GM19035 (cell line): ENCODE measurements around the gene KCNK15.
"Not testable (repeated sequence)": the region's sequence is repeated elsewhere in the genome, so short reads cannot be mapped to it uniquely, and the experiment has no call there.

Experiments
- ATAC-seq: cut with Tn5 transposase; IDR thresholded peaks from one replicate; pipeline ENCODE4 v1.9.1; 2021; ENCODE audit not compliant: unreplicated experiment

Gene KCNK15

DNA sequence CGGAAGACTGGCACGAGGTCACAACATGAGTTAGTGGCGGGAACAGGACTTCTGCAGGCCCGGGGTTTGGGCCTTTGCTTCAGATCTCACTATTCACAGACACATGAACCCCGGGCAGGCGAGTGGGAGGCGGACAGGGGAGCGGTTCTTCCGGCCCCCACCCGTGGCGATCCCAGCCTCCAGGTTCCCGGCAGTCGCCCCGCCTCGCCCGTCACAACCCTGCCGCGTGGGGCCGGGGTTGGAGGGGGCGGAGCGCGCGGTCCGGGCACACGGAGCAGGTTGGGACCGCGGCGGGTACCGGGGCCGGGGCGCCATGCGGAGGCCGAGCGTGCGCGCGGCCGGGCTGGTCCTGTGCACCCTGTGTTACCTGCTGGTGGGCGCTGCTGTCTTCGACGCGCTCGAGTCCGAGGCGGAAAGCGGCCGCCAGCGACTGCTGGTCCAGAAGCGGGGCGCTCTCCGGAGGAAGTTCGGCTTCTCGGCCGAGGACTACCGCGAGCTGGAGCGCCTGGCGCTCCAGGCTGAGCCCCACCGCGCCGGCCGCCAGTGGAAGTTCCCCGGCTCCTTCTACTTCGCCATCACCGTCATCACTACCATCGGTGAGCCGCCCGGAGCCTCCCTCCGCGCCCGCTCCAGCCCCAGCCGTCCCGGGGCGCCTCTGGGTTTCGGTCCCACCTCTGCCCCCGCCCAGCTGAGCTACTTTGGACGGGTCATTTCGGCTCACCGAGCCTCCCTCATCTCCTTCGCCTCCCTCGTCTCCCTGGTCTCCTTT lies at the start of gene KCNK15:
Gene KCNK15, plus strand, starts transcription at position 268 of the 769 bp plus-strand sequence. Its CDS starts 46 bp downstream, at position 314.
- ATAC-seq = no peak

DNA sequence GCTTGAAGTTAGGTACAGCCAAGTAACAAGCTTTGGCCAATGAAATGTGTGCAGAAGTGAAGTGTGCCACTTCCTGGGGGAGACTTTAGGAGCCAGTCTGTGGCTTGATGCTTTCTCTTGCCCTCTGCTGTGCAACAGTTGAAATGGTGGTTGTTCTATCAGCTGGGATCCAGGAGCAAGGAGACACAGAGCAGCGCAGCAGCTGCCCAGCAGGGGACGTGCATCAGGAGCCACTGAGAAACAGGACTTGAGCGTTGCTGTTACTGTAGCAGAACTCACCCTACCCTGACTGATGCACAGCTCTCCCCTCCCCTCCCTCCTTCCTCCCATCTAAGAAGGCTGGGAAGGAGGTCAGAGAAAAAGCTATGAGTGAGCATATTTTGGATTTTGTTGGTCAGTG lies 49.4 kb upstream of the KCNK15 start:
- no peak for ATAC-seq

DNA sequence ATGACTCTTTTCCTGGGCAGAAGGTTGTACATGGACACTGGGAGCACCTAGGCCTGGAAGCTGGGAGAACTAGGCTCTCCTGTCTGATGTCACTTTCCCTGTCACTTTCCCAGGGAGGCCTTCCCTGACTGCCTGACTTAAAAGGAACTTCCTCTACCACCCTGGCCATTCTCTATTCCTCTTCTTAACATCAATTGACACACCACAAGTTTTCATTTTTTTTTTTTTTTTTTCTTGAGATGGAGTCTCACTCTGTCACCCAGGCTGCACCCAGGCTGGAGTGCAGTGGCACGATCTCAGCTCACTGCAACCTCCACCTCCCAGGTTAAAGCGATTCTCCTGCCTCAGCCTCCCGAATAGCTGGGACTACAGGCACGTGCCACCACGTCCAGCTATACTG lies 48.6 kb upstream of the KCNK15 start:
- not testable (repeated sequence) for ATAC-seq

DNA sequence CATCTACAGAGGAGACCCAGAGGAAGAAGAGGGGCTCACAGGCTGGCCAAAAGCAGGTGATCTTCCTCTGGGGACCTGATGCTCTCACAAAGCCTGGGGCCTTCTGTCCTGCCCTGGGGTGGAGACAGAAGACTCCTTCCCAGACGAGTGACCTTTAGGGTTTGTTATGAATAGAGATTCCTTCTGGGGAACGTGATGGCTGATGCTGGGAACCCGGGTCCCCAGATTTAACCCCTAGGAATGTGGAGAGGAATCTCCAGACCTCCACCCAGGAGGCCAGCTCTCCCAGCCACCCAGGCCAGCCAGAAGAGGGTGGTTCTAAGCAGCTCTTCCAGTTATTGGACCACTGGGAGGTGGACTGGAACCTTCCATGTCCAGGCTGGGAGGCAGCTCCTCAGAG lies 47.3 kb upstream of the KCNK15 start:
- ATAC-seq = no peak

DNA sequence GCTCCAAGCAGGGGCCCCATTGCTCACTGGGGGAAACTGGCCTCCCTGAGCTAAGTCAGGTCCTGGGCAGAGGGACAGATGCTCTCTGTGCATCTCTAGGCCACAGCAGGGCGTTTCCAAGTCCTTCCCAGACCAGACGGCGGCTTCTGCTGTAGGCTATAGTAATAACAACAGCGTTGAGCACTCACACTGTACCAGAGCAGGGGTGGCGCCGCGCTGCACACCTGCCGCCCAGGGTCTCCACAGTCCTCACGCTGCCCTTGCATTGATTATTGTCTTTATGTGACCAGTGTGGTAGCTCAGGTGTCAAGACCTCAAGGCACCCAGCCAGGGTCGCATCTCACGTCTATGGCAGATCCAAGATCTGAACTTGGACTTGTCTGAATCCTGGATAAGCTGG lies 45.4 kb upstream of the KCNK15 start:
- ATAC-seq = no peak

DNA sequence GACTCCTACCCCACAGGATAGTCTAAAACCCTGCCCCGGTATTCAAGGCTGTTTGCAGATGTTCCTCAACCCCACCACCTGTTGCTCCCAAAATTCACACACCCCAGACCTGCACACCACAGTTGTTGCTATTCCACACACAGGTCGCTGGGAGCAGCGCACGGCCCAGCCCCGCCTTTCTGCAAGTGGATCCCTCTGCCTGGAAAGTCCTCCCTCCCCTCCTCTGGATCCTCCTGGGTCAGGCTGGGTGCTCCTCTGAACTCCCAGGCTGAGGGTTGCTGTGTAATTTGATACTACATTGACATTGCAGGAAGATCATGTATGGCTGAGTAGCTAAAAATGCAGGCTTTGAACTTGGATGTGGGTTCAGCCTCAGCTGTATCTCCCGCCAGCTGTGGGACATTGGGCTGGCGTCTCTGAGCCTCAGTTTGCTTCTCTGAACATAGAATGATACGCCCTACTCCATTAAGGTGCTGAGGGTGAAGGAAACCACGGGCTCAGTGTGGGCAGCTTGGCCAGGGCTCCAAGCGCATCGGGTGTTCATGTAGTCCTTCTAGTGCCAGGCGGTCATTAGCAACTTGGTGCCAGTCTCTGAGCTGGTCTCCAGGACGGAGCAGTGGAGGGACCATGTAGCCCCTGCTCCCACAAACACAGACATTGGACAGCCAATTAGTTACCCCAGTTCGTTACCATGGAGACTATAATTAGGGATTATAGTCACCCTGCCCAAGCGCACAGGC lies 44.4 kb upstream of the KCNK15 start:
- no peak for ATAC-seq

DNA sequence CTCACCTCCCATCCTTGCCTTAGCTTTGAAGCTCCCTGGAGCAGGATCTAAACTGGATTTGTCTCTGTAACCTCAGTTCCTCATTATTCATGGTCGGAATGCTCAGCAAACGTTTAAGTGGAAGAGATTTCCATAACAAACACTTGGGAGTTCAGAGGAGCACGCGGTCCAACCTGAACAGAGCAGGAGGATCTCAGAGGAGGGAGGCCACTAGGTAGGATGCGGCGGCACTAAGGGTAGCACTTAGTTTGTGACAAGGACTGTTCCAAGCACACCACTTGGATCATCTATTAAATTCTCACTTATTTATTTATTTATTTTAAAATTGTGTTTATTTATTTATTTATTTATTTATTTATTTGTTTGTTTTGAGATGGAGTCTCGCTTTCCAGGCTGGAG lies 43.8 kb upstream of the KCNK15 start:
- ATAC-seq = no peak

DNA sequence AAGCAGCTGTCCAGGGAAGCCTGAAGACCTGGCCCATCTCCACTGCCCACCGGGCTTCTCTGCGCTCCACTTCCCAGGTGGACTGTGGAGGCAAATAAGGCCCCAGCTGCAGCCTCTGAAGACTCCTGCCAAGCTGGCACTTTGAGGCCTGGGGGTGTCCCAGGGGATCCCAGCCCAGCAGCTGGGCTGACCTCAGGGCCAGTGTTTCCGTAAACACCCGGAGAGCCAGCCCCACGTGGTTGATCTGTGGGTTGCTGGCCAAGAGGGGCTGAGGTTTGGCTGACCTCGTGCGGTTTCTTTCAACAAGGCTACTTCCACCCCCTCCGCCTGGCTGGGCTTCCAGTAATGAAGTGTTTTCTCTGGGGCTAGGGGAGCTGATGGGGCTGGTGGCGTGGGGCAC lies 42.9 kb upstream of the KCNK15 start:
- ATAC-seq = no peak

DNA sequence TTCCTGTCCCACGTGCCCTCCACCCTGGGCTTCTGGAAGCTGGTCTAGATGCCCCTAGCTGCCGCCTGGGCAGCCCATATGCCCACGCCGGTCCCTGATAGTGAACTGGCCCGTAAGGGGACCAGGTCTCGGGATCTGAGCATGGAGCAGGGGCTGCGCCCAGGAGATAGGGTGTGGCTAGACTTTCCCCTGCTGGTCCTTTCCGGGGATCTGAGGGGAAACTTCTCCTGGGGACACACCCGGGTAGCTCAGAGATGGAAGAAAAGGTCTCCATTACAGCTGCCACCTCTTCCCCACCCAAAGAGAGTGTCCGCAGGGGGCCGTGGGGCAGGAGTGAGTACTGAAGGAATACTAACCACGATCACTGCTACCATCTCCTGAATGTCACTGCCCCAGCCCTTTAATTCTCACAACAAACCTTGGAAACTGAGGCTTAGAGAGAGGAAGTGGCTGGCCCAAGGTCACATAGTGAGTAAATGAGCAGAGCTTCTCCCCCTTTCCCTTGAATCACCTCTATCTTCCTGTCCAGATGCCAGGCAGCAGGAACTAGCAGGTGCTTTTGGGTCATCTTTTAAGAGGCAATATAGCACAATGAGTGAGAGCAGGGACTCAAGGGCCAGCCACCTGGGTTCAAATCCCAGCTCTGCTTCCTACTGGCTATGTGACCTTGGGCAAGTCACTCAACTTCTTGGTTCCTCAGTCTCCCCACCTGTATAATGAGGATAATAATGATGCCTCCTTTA lies 42.3 kb upstream of the KCNK15 start:
- no peak for ATAC-seq

DNA sequence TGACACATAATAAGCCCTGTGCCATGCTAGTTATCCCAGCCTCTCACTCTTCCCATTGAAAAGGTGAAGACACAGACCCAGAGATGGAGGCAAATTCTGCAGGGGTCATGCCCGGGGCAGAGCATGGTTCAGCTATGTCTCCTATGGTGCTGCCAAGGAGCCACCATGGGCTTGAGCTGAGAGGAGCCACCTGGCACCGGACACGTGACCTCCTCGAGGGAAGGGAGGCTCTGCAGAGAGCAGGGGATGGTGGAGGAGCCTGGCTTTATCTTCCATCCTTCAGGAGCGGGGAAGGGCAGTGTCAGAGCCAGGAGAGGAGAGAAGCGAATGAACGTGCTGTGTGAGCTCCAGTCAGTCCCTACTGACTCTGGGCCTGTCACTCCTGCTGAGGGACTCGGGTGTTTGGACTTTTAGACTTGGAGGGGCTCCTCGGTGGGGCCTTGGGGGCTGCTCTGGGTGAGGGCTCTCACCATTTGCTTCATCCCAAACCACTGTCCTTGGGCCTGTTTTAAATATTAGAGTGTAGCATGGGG lies 41.6 kb upstream of the KCNK15 start:
- no peak for ATAC-seq

DNA sequence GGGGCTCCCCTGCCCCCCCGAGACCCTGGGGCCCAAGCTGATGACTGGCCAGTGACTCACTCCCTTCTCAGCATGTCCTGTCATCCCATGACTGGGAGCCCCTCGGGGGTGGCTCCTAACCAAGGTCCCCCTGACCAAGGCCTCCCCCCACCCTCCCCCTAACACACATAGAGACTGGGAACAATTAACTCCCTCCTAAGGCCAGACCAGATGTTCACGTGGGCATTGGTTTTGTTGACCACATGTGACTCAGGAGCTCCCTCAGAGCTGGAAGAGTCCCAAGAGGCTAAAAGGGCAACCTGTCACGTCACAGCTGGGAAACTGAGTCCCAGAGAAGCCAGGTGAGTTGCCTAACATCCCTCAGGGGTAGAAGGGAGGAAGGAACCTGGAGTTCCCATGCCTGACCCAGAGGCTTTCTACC lies 41.1 kb upstream of the KCNK15 start:
- ATAC-seq = no peak

DNA sequence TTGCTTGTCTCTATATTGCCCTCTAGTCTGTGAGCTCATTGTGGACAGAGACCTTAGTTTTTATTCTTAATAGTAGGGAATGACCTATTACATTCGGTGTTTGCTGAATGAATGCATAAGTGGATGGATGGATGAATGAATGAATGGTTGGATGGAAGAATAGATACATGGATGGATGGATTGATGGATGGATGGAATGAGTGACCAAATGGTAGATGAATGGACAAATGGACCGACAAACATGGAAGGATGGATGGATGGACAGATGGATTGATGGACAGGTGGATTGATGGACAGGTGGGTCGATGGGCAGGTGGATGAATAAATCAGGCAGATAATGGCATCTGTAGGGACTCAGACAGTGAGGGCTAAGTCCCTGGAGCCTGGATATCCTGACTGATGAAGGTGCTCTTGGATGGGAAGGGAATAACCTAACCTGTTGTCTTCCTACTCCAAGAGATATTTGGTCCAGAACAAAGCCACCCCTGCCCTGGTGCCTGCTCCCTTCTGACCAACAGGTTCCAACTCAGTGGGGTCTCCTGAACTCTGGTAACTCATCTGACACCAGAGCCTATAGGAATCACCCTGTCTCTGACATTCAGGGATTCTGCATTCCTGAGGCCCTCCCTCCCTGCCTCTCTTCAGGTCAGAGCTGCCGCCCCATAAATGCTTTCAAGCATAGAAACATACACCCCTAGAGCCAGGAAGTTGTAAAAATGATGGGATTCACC lies 40.1 kb upstream of the KCNK15 start:
- ATAC-seq = no peak

DNA sequence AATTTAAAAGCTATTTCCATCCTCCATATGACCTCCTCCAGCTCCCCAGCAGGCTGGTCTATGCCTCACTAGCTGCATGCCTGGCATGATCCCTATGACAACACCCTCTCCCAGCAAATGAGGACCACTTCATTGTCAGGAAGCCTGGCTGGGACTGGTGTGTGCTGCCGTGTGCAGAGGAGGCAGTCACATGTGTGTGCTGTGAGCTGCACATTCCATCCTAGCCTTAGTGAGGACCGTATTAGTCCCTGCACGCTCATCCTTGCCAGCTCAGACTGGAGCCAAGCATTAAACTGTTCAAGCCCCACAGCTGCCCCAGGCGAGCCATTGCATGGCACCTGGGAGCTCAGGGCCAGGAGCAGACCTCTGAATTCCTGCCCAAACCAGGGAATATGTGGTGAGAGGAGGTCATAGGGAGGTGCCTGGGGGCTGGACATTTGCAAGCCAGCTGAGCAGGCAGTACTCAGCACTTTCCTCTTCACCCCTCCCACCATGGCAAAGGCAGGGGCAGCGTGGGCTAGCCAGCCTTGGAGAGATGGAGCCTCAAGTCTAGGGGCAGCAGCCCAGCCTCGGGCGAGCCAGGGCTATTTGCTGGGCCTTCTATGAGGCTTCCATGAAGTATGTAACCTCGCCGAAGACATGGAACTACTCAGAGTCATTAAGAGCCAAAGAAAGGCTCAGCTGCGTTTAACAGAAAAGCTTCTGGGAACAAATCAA lies 39.2 kb upstream of the KCNK15 start:
- no peak for ATAC-seq

DNA sequence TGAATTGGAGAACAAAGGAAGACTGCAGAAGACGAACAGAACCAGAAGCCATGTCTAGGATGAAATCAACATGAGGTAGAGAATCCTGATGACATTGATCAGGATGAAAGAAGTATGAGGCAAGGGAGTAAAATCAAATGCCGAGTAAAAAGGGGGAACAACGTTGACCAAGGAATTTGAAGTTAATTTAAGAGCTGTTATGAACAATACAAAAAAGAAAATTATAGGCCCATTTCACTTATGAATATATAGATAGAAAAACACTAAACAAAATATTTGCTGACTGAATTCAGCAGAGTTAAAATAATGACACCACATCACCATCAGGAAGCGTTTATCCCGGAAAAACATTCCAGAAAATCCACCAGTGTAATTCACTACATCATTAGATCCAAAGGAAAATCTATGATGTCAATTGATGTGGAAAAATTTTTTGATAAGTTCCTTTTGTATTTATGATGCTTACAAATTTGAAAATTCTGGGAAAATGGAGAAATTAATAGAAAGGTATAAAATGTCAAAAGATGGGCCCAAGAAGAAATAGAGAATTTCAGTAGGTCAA lies 38.6 kb upstream of the KCNK15 start:
- no peak for ATAC-seq

DNA sequence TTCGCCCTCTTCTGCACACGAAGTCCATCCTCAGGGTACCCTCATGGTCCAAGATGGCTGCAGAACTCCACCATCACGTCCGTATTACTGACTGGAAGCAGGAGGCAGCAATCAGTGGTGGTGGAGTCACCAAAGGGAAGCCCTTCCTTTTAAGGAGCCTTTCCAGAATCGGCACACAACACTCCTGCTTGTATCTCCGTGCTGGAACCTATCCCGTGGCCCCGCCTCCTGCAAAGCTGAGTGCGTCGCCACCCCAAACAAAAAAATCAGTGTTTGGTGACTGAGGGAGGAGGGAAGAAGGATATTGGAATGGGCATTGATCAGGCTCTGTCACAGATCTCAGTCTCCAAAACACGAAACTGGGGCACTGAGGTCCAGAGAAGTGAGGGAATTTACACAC lies 36.3 kb upstream of the KCNK15 start:
- no peak for ATAC-seq

DNA sequence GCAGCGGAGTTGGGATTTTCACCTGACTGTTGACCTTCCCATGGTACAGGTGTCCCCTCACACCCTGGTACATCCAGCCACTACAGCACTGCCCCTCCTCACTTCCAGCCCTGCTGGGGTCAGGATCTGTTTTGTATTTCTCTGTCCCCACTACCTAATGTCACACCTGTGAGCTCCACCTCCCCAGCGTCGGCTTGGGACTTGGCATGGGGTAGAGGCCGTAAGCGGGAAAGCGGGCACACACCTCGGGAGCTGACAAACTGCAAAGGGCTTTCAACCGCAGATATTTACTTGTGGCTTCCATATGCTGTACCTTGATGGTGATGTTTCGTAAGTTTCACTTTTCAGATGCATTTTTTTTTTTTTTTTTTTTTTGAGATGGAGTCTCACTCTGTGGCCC lies 35.9 kb upstream of the KCNK15 start:
- ATAC-seq = no peak

DNA sequence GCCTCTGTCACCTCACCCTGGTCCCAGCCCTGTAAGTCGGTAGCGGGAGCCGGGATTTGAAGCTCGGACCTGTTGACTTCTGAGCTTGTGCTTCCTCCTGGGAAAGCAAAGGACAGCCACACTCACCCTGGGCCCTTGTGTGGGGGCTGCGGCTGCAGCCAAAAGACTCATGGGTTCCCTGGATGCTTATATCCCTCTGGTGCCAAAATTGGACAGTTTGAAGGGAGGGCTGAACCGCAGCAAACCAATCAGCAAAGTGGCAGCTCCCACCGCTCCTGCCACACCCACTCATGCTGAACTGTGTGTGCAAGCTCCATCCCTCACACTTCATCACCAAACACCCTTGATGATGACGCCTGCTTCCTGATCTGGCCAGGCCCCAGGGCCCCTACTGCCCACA lies 34.4 kb upstream of the KCNK15 start:
- no peak for ATAC-seq

DNA sequence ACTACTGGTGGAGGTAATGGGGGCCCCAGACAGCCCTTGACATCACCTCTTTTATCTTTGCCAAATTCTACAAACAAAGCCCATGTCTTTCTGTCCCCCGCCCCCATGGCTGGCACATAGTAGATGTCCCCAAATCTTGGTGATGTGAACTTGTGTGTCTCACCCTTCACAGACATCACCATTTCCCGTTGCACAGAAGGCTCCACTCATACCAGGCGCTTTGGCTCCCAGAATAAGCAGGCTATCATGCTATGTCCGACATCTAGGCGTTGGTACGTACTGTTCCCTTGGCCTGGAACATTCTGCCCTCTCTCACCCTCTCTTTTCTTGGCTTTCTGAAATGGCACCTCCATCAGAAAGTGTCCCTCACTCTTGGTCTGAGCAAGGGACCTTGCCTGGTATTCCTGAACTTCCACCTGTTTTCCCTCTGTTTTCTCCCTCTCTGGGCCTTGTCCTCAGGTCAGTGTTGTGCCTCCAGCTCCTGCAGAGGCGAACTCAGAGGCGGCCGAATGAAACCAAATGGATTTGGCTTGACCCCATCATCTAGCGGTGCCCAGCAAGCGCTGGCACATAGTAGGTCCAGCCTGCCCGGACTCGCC lies 31.5 kb upstream of the KCNK15 start:
- ATAC-seq = no peak

DNA sequence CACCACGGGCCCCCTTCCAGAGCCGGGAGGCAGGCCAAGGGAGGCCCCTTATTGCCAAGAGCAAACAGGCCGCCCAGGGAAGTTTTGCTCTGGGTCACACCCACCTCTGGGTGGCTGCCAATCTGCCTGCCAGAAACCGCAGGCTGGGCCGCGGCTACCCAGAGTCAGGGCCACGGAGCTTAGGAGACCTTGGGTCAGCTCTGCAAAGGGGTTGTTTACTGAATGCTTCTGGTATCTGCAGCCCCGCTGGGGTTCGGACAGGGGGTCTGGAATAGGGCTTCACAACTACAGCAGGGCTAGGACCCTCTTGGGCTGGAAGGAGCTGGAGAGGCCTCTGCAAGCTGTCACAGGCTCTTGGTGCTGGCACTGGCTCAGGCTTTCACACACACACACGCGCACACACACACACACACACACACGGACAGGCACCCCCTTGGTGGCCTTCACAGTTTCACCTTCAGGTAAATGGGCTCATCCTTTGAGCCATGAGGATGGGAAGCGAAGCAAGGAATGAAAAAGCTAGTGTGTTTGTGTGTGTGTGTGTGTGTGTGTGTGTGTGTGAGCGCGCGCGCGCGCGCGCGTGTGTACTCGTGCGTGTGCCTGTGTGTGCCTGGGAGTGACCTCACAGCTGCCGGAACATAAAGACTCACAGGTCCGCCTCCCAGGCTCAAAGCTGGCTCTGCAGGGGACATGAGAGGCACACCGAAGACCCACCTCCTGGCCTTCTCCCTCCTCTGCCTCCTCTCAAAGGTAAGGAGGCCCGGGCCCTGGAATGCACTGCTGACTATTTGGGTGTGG lies 30.8 kb upstream of the KCNK15 start, which contains the start of gene CCN5:
Gene CCN5, plus strand, starts transcription at position 669 of the 798 bp plus-strand sequence. Its CDS starts 22 bp downstream, at position 691.
- no peak for ATAC-seq
